ENCODE results near the gene ITPR1. TPM values are rescaled to one million over a fixed set of nuclear protein-coding genes. Genes with fewer than 3 reads are reported as not detected.

ITPR1 gene
- polyA plus RNA-seq, 1 donor from 2014 or later = 2.1 TPM

DNA sequence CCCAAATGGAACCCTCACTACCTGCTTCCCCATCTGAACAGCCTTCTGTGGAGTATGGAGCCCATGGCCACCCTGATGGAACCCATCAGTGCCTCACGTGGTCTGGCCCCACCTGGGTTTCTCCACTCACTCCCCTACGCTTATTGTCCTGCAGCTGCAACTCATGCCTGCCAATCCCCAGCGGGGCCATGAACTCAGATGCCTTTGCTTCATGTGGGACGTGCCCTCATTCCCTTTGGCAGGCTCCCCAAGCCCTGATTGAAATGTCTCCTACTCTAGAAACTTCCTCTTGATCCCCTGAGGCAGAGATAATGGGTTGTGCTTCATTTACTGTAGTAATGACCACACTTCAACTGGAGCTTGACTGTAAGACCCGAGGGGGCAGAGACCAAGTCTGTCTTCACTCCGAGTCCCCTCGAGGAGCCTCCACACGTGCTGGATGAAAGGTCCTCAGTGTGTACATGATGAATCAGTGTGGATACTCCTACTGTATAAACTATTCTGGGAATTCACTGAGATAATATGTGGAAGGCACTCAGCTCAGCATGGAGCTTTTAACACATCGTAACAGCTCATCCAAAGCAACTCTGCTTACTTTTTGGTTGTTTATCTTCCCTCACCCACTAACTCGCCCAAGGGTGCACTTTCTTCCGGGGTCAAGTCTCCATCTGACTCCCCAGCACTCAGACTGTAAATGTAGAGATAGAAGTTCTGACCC is 253.3 kb downstream of the ITPR1 start:
- H2AFZ ChIP-seq (ENCODE audit: low read depth, low read length) = no peak overlapping the region
- no peak for TF ChIP-seq TAF1 (IDR thresholded peaks at IDR 0.05; ENCODE audit: low read depth)
- no peak for TF ChIP-seq RAD21 (conservative IDR thresholded peaks at IDR 0.05)
- no peak for TF ChIP-seq EZH2 (IDR thresholded peaks at IDR 0.05; ENCODE audit: borderline replicate concordance, insufficient read depth, low read length, poor library complexity, severe bottlenecking)
- no peak for TF ChIP-seq POLR2AphosphoS5 (IDR thresholded peaks at IDR 0.05)
- TF ChIP-seq EP300 (conservative IDR thresholded peaks at IDR 0.05; ENCODE audit: poor library complexity, severe bottlenecking) = no peak
- TF ChIP-seq SMC3 (conservative IDR thresholded peaks at IDR 0.05; ENCODE audit: poor library complexity) = no peak
- TF ChIP-seq, protein P1, sequence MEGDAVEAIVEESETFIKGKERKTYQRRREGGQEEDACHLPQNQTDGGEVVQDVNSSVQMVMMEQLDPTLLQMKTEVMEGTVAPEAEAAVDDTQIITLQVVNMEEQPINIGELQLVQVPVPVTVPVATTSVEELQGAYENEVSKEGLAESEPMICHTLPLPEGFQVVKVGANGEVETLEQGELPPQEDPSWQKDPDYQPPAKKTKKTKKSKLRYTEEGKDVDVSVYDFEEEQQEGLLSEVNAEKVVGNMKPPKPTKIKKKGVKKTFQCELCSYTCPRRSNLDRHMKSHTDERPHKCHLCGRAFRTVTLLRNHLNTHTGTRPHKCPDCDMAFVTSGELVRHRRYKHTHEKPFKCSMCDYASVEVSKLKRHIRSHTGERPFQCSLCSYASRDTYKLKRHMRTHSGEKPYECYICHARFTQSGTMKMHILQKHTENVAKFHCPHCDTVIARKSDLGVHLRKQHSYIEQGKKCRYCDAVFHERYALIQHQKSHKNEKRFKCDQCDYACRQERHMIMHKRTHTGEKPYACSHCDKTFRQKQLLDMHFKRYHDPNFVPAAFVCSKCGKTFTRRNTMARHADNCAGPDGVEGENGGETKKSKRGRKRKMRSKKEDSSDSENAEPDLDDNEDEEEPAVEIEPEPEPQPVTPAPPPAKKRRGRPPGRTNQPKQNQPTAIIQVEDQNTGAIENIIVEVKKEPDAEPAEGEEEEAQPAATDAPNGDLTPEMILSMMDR (IDR thresholded peaks at IDR 0.05; ENCODE audit: poor library complexity, severe bottlenecking) = no peak
- no peak for TF ChIP-seq MXI1 (conservative IDR thresholded peaks at IDR 0.05; ENCODE audit: poor library complexity, severe bottlenecking)
- TF ChIP-seq, protein P2, sequence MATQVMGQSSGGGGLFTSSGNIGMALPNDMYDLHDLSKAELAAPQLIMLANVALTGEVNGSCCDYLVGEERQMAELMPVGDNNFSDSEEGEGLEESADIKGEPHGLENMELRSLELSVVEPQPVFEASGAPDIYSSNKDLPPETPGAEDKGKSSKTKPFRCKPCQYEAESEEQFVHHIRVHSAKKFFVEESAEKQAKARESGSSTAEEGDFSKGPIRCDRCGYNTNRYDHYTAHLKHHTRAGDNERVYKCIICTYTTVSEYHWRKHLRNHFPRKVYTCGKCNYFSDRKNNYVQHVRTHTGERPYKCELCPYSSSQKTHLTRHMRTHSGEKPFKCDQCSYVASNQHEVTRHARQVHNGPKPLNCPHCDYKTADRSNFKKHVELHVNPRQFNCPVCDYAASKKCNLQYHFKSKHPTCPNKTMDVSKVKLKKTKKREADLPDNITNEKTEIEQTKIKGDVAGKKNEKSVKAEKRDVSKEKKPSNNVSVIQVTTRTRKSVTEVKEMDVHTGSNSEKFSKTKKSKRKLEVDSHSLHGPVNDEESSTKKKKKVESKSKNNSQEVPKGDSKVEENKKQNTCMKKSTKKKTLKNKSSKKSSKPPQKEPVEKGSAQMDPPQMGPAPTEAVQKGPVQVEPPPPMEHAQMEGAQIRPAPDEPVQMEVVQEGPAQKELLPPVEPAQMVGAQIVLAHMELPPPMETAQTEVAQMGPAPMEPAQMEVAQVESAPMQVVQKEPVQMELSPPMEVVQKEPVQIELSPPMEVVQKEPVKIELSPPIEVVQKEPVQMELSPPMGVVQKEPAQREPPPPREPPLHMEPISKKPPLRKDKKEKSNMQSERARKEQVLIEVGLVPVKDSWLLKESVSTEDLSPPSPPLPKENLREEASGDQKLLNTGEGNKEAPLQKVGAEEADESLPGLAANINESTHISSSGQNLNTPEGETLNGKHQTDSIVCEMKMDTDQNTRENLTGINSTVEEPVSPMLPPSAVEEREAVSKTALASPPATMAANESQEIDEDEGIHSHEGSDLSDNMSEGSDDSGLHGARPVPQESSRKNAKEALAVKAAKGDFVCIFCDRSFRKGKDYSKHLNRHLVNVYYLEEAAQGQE (IDR thresholded peaks at IDR 0.05; ENCODE audit: borderline replicate concordance) = no peak
- no peaks in the 10 kb centered on the region for H3K36me3 ChIP-seq (ENCODE audit: insufficient read depth, low read length)
- no peak overlapping the region for H3K9ac ChIP-seq (ENCODE audit: low read length)
- H3K79me2 ChIP-seq (replicated peaks; ENCODE audit: insufficient read depth, low read length) = no peaks in the 10 kb centered on the region
- H3K9me3 ChIP-seq (ENCODE audit: low read length) = no peaks in the 10 kb centered on the region
- no peaks in the 10 kb centered on the region for H3K9me2 ChIP-seq (ENCODE audit: insufficient read depth, low read length)
- no peak overlapping the region for H3K27ac ChIP-seq (ENCODE audit: low read length)
- no peaks in the 10 kb centered on the region for H3F3A ChIP-seq (ENCODE audit: insufficient read depth, low read length, poor library complexity, severe bottlenecking)
- no peaks in the 10 kb centered on the region for H3K27me3 ChIP-seq (ENCODE audit: insufficient read depth, low read depth, low read length)
- H3K4me3 ChIP-seq (ENCODE audit: low read length) = no peak overlapping the region
- H4K20me1 ChIP-seq (ENCODE audit: insufficient read depth) = no peaks in the 10 kb centered on the region
- no peak overlapping the region for H3K4me2 ChIP-seq (ENCODE audit: low read length)

DNA sequence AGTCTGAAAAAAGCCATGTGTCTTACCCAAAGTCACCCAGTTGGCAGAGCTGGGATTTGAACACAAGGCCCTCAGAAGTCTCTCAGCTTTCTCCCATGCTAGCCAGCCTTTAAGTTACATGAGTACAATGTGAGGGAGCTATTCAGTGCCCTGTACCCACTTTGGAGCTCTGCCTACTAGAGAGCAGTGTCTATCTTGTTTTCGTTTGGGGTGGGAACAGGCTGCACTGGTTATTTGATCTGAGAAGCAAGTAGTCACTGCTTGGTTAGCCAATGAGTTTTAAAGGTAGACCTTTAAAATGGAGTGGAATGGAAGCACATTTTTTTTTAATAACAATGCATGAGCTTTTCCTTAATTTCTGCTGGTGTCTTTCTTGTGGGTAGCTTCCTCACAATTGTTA is 255.0 kb downstream of the ITPR1 start:
- H3K9me3 ChIP-seq (ENCODE audit: low read length) = no peaks in the 10 kb centered on the region
- H3K36me3 ChIP-seq (ENCODE audit: insufficient read depth, low read length) = no peaks in the 10 kb centered on the region
- H3K27ac ChIP-seq (ENCODE audit: low read length) = no peak overlapping the region
- H3K4me3 ChIP-seq (ENCODE audit: low read length) = no peak overlapping the region
- H3K9me2 ChIP-seq (ENCODE audit: insufficient read depth, low read length) = no peaks in the 10 kb centered on the region
- no peak overlapping the region for H3K4me2 ChIP-seq (ENCODE audit: low read length)
- no peak overlapping the region for H3K9ac ChIP-seq (ENCODE audit: low read length)
- H2AFZ ChIP-seq (ENCODE audit: low read depth, low read length) = no peak overlapping the region
- H3K27me3 ChIP-seq (ENCODE audit: insufficient read depth, low read depth, low read length) = no peaks in the 10 kb centered on the region
- H3K79me2 ChIP-seq (replicated peaks; ENCODE audit: insufficient read depth, low read length) = no peaks in the 10 kb centered on the region
- H3F3A ChIP-seq (ENCODE audit: insufficient read depth, low read length, poor library complexity, severe bottlenecking) = no peaks in the 10 kb centered on the region
- no peaks in the 10 kb centered on the region for H4K20me1 ChIP-seq (ENCODE audit: insufficient read depth)
- TF ChIP-seq POLR2AphosphoS5 (IDR thresholded peaks at IDR 0.05) (no peak), TAF1 (IDR thresholded peaks at IDR 0.05; ENCODE audit: low read depth) (no peak), EZH2 (IDR thresholded peaks at IDR 0.05; ENCODE audit: borderline replicate concordance, insufficient read depth, low read length, poor library complexity, severe bottlenecking) (no peak), SMC3 (conservative IDR thresholded peaks at IDR 0.05; ENCODE audit: poor library complexity) (no peak), MXI1 (conservative IDR thresholded peaks at IDR 0.05; ENCODE audit: poor library complexity, severe bottlenecking) (no peak), RAD21 (conservative IDR thresholded peaks at IDR 0.05) (no peak), EP300 (conservative IDR thresholded peaks at IDR 0.05; ENCODE audit: poor library complexity, severe bottlenecking) (no peak)
- TF ChIP-seq, protein P1 (IDR thresholded peaks at IDR 0.05; ENCODE audit: poor library complexity, severe bottlenecking) = no peak
- TF ChIP-seq, protein P2 (IDR thresholded peaks at IDR 0.05; ENCODE audit: borderline replicate concordance) = no peak

Measured in neural cell (in vitro differentiated cells).